Small intestine (tissue), 7 donors: ENCODE measurements around the gene AGAP2. TPM values are rescaled to one million over a fixed set of nuclear protein-coding genes. Genes with fewer than 3 reads are reported as not detected.

ENCODE experiments used
- DNase-seq, 2 donors: peaks; one replicate each; pipeline versions ENCODE4 v3.0.0 to v3.0.0-alpha.2; 2013
- FAIRE-seq: peaks from 2 replicates; lab custom pipeline; 2012; peaks lifted over from hg19 to GRCh38; lab: Jason Lieb, UNC
- H3K27ac ChIP-seq, 3 donors: one replicate each; pipeline ENCODE4 v1.5.1; 2013; ENCODE audit warnings: low read length in 2 of 3, mild to moderate bottlenecking in 2 of 3, control low read depth in 1 of 3, inconsistent platforms in 1 of 3, low read depth in 1 of 3, moderate library complexity in 1 of 3
- H3K27me3 ChIP-seq, 3 donors: one replicate each; pipeline ENCODE4 v1.6.1; 2013; ENCODE audit warnings: low read length in 3 of 3, inconsistent platforms in 1 of 3; ENCODE audit not compliant: control insufficient read depth in 3 of 3, insufficient read depth in 3 of 3
- H3K36me3 ChIP-seq, 3 donors: one replicate each; pipeline ENCODE4 v1.6.1; 2013; ENCODE audit warnings: low read length in 3 of 3, inconsistent platforms in 1 of 3, low read depth in 1 of 3, mild to moderate bottlenecking in 1 of 3, moderate library complexity in 1 of 3; ENCODE audit not compliant: control insufficient read depth in 3 of 3, insufficient read depth in 2 of 3
- H3K4me1 ChIP-seq, 3 donors: one replicate each; pipeline ENCODE4 v1.6.1; 2013; ENCODE audit warnings: low read length in 2 of 3, inconsistent platforms in 1 of 3, low read depth in 1 of 3, mild to moderate bottlenecking in 1 of 3, moderate library complexity in 1 of 3; ENCODE audit not compliant: control insufficient read depth in 3 of 3, insufficient read depth in 2 of 3
- H3K4me3 ChIP-seq, 3 donors: one replicate each; pipeline ENCODE4 v1.5.1; 2013; ENCODE audit warnings: low read length in 3 of 3, control low read depth in 1 of 3, inconsistent platforms in 1 of 3, low read depth in 1 of 3, mild to moderate bottlenecking in 1 of 3, moderate library complexity in 1 of 3
- H3K9me3 ChIP-seq, 2 donors: one replicate each; pipeline ENCODE4 v1.6.1; 2013; ENCODE audit warnings: low read depth in 1 of 2, low read length in 1 of 2; ENCODE audit not compliant: control insufficient read depth in 2 of 2, insufficient read depth in 1 of 2
- whole genome bisulfite sequencing, 3 donors: extraction: QIAGEN DNeasy Blood & Tissue Kit; methylation state at CpG; one replicate each; pipeline ENCODE4 v1.1.7; 2013; 5-methylcytosine and 5-hydroxymethylcytosine counted together
- polyA plus RNA-seq, 4 donors: library from polyadenylated mRNA; stranded (reverse) in 3 of 4; unstranded in 1 of 4; fragments of 200-250 nt in 3 of 4; fragments of 120-200 nt in 1 of 4; gene quantifications; one replicate each; pipeline versions ENCODE4 v1.2.1 to v1.2.3, GENCODE V29; 2013
- donor health status: healthy with polysubstance abuse.
- donor health status: control.
- donor health status: control.
- donor health status: Bipolar disorder and iron deficiency.
- donor health status: healthy.

The AGAP2 gene
- polyA plus RNA-seq, 4 donors, result 0.67 to 1.8 (median 0.92) TPM

- DNase-seq, result no peak
- FAIRE-seq, result no peak
- 34 to 55% (median 48%) methylated on average over 21 of the region's 21 CpGs for WGBS, 3 donors
Measured at GRCh38 chr12:57727758-57728395, 10.7 kb downstream of the AGAP2 start.

GRCh38 chr12:57726884-57727757 lies 11.4 kb downstream of the AGAP2 start:
- Histone ChIP-seq H3K36me3 (peaks cover 0 to 6% (median 0%) of the 10 kb centered on the region in 3 donors), H3K9me3 (no peaks in the 10 kb centered on the region), H3K27ac (peak overlapping the region in 1 of 3 donors; percentile 18), H3K4me3 (peak overlapping the region in 2 of 3 donors; percentile 52 to 76), H3K27me3 (peaks cover 0 to 73% (median 0%) of the 10 kb centered on the region in 3 donors), H3K4me1 (peaks cover 0 to 18% (median 0%) of the 10 kb centered on the region in 3 donors)
- 21 to 40% (median 32%) methylated on average over 73 to 76 of the region's 76 CpGs for WGBS, 3 donors
- DNase-seq, result peak; percentile 16 to 49
- FAIRE-seq, result no peak

More at GRCh38 chr12:57727758-57728395, 10.7 kb downstream of the AGAP2 start:
- H3K4me3 ChIP-seq, result no peak overlapping the region
- peaks cover 0 to 4% (median 0%) of the 10 kb centered on the region in 3 donors for H3K36me3 ChIP-seq
- H3K9me3 ChIP-seq, result no peaks in the 10 kb centered on the region
- peaks cover 0 to 18% (median 0%) of the 10 kb centered on the region in 3 donors for H3K4me1 ChIP-seq
- no peak overlapping the region for H3K27ac ChIP-seq
- H3K27me3 ChIP-seq, result peaks cover 0 to 80% (median 0%) of the 10 kb centered on the region in 3 donors

GRCh38 chr12:57726151-57726883 lies 12.2 kb downstream of the AGAP2 start:
- 10 to 31% (median 26%) methylated on average over 44 to 79 of the region's 79 CpGs for WGBS, 3 donors
- Histone ChIP-seq H3K4me3 (peak overlapping the region; percentile 27 to 76 (median 52)), H3K27ac (peak overlapping the region in 1 of 3 donors; percentile 40), H3K36me3 (peaks cover 0 to 13% (median 3%) of the 10 kb centered on the region in 3 donors), H3K4me1 (peaks cover 0 to 18% (median 0%) of the 10 kb centered on the region in 3 donors), H3K9me3 (no peaks in the 10 kb centered on the region), H3K27me3 (peaks cover 0 to 66% (median 0%) of the 10 kb centered on the region in 3 donors)
- DNase-seq (peak; percentile 77 to 91), FAIRE-seq (no peak)

GRCh38 chr12:57725851-57726150 lies 12.7 kb downstream of the AGAP2 start:
- Histone ChIP-seq H3K36me3 (peaks cover 5 to 18% (median 5%) of the 10 kb centered on the region in 3 donors), H3K9me3 (no peaks in the 10 kb centered on the region), H3K27ac (no peak overlapping the region), H3K4me1 (peaks cover 0 to 18% (median 0%) of the 10 kb centered on the region in 3 donors), H3K27me3 (peaks cover 0 to 62% (median 0%) of the 10 kb centered on the region in 3 donors), H3K4me3 (peak overlapping the region in 1 of 3 donors; percentile 76)
- FAIRE-seq, result no peak
- WGBS, 3 donors, result 6 to 37% (median 28%) methylated on average over 10 of the region's 10 CpGs
- no peak for DNase-seq

- Histone ChIP-seq H3K27ac (no peak overlapping the region), H3K9me3 (no peaks in the 10 kb centered on the region), H3K4me3 (no peak overlapping the region), H3K27me3 (peaks cover 0 to 56% (median 0%) of the 10 kb centered on the region in 3 donors), H3K36me3 (peaks cover 6 to 25% (median 10%) of the 10 kb centered on the region in 3 donors), H3K4me1 (peaks cover 0 to 18% (median 0%) of the 10 kb centered on the region in 3 donors)
- 52 to 68% (median 60%) methylated on average over 6 to 10 of the region's 11 CpGs for WGBS, 3 donors
- DNase-seq (no peak), FAIRE-seq (no peak)
Measured at GRCh38 chr12:57724936-57725740, 13.4 kb downstream of the AGAP2 start.

- DNase-seq, result no peak
- no peak overlapping the region for H3K4me3 ChIP-seq
- no peak for FAIRE-seq
- no peak overlapping the region for H3K27ac ChIP-seq
- H3K4me1 ChIP-seq, result peaks cover 0 to 18% (median 0%) of the 10 kb centered on the region in 3 donors
- 70 to 82% (median 80%) methylated on average over 12 of the region's 12 CpGs for WGBS, 3 donors
- no peaks in the 10 kb centered on the region for H3K9me3 ChIP-seq
- peaks cover 8 to 33% (median 10%) of the 10 kb centered on the region in 3 donors for H3K36me3 ChIP-seq
- peaks cover 0 to 48% (median 0%) of the 10 kb centered on the region in 3 donors for H3K27me3 ChIP-seq
Measured at GRCh38 chr12:57724003-57724935, 14.3 kb downstream of the AGAP2 start.

GRCh38 chr12:57723630-57723962 lies 14.9 kb downstream of the AGAP2 start:
- no peak for FAIRE-seq
- H3K4me3 ChIP-seq, result no peak overlapping the region

More at GRCh38 chr12:57723630-57723962, 14.9 kb downstream of the AGAP2 start:
- 53 to 68% (median 61%) methylated on average over 2 of the region's 2 CpGs for WGBS, 3 donors
- Histone ChIP-seq H3K36me3 (peaks cover 10 to 40% (median 15%) of the 10 kb centered on the region in 3 donors), H3K27me3 (peaks cover 0 to 43% (median 0%) of the 10 kb centered on the region in 3 donors), H3K9me3 (no peaks in the 10 kb centered on the region), H3K4me1 (peaks cover 0 to 18% (median 0%) of the 10 kb centered on the region in 3 donors), H3K27ac (no peak overlapping the region)
- no peak for DNase-seq
